NCI-H2029 treated with DMSO at 0.1 percent for 48 hours (cell line): ENCODE results near the gene LDB2.

Source experiments
- DNase-seq: peaks from one replicate; lab custom pipeline; 2025; lab: John Stamatoyannopoulos, UW

The LDB2 gene

DNA sequence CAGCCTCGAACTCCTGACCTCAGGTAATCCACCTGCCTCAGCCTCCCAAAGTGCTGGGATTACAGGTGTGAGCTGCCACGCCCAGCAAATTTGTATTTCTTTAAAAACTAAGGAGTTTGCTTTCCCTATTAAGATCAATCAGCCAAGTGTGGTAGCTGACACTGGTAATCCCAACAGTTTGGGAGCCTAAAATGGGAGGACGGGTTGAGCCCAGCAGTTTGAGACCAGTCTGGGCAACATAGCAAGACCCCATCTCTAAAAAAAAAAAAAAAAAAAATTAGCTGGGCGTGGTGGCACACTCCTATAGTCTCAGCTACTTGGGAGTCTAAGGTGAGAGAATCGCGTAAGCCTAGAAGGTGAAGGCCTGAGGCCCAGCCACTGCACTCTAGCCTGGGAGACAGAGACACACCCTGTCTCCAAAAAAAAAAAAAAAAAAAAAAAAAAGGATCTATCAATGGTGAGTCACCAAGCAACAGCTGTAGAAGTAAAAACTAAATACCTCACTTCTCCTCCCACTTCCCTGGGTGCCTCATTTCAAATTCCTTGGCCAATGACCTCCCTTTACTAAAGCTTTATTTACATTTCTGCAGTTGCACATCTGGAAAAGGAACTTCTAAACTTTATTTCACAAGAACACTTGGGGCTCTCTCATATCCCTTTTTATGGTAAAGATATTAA, 54.5 kb downstream of the LDB2 start:
- DNase-seq = no peak

DNA sequence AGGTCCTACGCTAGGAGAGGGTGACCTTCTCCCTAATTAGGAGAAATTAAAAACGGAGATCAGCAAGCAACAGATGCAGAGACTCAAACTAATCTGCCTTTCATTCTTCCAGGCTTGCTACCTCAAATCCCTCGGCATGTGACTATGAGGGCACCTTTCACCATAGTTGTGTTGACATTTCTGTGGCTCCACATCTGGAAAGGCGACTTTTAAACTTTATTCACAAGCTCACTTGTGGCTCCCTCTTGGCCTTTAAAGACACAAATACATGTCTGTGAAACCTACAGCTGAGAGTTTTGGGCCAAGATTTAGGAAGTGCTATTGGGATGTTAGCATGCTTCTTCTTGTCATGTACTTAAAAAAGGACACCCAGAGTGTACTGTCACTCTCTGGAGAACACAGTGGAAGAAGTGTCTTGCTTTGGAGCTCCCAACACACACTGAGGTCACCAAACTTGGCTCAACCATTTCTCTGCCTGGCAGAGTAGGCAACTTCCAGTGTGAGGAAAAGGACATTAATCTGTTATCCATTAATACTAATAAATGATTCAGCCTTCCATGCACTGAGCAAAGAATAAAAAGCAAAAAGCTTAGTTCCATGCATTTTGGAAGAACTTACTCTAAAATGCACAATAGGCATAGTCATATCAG, 60.1 kb downstream of the LDB2 start:
- DNase-seq = no peak

DNA sequence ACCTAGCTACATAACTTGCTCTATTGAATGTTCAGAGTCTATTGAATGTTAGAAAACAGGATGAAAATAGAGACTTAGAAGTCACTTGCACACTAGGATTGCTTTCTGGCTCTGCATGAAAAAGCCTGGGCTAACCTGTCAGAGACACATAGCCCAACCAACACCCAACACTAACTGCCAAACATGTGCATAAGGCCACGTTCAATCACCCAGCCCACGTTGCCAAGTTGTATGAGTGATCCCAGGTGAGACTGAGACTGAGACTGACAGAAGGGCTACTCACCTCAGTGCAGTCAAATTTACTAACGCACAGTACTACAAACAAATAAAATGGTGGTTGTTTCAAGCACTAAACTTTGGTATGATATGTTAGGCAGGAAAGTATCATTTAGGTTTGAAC, 61.0 kb downstream of the LDB2 start:
- DNase-seq = no peak

DNA sequence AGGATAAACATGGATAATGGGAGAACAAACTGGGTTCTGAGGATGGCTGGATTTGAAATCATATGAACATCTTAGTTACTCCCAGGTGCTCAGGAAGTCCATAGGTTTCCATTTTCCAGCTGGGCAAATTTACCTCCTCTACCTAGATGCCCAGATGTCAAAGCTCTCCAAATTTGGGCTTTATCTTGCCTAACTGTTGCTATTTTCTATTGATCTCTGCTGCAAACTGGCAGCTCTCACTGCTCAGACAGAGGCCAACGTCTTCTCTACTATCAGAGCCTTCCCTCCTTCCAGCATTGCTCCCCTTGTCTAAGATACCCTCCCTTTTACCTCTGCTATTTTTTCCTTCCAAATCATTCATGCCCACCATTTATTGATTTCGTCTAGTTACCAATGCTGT, 62.1 kb downstream of the LDB2 start:
- no peak for DNase-seq

DNA sequence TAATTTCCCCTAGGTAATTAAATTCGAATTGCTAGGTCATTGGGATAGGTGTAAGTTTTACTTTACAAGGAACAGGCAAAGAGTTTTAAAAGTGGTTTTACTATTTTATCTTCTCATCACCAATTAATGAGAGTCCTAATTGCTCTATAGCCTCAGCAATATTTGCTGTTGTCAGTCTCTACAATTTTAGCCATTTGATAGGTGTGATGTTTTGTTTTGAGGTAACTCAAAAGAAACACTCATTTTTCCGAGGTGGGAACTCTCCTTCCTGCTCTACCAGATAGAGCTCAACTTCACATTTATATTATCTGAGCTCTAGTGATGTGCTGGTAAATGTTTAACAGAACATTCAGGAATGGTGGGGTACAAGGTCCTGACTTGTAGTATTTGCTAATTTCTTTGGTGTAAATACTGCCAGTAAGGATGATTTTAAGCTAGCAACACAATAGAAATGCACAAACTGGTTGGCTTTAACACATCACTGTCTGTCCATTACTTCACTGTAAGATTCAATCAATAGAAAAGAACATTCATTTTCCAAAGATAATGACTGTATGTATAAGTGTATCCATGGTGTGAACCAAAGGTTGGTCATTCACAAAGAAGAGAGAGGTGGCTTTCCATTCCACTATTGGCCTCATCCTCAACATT, 62.7 kb downstream of the LDB2 start:
- DNase-seq = no peak

DNA sequence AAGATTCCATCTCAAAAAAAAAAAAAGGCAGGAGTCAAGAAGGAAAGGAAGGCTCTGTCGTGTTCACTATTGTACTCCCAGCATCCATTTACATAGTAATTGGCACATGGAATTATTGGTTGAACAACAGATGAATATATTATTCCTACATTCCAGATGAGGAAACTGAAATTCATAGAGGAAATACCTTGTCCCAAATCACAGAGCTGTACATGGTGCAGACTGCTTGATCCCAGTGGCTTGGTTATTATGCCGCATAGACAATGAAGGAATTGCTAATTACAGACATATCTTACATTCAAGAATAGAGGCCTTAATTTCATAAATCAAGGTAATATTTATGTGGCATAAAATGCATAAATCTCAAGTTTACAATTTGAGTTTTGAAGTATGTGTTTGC, 63.6 kb downstream of the LDB2 start:
- DNase-seq = no peak

DNA sequence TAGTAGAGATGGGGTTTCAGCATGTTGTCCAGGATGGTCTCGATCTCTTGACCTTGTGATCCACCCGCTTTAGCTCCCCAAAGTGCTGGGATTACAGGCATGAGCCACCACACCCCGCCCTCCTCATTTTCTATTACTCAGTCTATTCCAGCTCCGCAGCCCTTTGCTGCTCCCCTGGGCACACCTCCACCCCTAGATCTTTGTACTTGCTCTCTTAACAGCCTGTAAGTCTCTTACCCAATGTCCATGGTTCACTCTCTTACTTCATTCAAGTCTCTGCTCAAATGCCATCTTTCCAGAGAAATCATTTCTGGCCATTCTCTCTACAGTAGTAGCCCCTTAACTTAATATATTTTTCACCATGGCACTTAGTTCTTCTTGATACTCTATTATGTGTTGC, 64.7 kb downstream of the LDB2 start:
- no peak for DNase-seq

DNA sequence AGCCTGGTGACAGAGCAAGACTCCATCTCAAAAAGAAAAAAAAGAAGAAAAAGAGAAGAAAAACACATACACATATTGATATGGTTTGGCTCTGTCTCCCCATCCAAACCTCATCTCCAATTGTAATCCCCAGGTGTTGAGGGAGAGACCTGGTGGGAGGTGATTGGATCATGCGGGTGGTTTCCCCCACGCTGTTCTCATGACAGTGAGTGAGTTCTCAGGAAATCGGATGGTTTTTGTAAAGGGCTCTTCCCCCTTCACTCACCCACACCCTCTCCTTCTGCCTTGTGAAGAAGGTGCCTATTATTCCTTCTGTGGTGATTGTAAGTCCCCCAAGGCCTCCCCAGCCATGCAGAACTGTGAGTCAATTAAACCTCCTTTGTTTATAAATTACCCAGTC, 68.4 kb downstream of the LDB2 start:
- DNase-seq = no peak

DNA sequence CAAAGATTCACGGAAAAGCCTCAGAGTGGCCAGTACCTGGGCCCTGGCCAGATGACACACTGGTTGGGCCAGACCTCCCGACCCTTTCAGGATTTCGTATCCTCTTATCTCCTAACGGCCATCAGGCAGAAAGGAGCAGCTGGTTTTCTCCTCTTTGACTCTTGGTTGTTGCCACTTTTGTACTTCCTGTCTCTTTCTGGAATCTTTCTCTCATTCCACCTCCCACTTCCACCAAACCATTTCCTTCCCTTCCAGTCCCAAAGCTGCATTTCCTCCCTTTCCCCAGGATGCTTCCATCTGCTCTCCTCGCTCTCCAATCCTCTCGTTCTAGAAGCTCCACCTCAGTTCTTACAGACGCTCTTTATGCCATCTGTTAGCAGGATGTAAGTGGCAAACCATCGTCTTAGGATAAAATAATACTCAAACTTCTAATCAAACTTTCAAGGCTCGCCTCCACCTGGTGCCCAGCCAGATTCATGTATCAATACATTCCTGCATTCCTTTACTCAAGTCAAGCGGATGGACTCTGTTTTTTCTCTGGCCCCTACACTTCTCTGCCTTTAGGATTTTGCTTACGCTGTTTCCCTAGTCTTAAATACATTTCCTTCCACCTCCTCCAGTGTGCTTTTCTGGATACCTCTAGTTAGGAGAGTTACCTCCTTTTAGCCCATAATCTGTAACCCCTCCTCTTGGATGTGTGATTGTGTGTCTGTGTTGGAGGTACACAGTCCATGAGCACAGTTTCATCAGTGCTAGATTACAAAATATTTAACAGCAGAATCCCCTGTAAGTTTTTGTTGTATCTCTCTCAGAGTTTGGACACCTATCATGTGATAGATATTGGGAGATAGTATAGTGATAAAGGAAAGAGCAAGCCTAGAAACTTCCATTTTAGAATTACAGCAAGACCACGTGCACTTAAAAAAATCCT, 70.4 kb downstream of the LDB2 start:
- no peak for DNase-seq

DNA sequence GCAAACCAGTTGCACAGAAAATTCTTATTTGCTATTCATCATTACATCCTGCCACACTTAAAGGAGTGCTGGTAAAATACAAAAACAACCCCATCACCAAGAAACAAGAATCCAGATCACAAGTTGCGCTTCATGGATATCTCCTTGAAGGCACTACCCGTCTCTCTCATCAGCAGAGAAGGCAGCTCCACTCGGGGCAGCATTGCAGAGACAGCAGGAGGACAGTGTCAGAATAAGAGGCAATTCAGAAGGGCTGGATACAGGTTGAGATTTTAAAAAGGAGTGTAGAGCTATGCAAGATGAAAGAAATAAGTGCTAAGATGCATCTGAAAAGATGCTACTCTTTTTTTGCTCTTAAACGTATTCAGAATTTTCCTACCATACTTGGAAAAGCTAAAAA, 71.4 kb downstream of the LDB2 start:
- no peak for DNase-seq

DNA sequence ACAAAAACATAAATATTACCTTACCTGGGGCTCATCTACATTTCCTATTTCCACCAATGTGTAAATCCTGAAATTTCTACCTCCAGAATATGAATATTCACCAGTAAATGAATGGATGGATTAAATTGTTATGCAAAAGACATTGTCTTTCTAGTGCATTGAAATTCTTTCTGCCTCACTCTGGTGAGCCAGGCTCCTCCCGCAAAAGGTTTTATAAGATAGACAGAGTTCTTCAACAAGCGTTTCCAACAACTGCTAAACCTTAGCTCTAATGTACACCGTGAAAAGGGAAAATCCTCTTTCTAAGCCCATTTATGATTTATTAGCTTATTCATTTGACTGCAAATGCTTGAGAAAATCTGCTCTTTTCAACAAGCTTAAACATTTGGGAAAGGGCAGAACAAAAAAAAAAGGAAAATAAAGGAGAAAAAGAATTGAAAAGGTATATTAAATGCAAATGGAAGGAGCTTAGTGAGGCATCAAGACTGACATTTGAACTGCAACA, 72.0 kb downstream of the LDB2 start:
- no peak for DNase-seq

DNA sequence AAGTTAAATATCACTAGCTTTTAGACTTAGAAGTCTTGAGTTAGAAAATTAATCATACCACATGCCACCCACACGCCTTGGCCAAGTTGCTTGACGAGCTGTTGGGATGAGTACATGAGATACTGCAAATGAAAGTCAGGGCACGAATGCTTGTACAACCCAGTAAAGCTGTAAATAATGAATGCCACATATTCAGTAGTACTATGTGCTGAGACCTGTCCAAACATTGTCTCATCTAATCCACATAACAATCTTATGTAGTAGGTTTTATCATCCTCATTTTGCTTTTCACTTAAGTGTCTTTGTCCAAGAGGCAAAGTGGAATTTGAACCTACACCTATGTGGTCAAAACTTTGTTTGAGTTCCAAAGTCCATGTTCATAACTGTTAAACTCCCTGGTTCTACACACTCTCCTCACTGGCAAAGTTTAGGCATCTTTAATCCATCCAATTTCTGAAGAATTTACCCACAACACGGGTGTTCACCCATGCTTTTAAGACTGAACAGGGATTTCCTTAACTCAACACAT, 74.1 kb downstream of the LDB2 start:
- no peak for DNase-seq

DNA sequence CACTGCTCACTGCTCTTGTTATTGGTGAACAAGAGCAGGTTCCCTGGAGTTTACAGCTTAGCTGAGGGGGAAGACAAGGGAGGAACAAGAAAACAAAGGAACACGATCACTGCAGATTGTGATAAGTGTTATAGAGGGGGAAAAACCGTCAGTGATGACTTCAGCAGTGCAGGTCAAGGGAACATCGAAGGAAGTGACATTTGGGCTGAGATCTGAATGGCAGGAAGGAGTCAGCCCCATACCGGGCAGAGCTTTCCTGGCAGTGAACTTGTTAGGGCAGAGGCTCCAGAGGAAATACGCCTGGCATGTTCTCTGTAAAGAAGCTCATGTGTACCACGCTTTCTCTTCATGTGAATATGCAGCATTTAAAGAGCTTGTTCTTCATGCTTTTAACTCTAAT, 78.1 kb downstream of the LDB2 start:
- no peak for DNase-seq

DNA sequence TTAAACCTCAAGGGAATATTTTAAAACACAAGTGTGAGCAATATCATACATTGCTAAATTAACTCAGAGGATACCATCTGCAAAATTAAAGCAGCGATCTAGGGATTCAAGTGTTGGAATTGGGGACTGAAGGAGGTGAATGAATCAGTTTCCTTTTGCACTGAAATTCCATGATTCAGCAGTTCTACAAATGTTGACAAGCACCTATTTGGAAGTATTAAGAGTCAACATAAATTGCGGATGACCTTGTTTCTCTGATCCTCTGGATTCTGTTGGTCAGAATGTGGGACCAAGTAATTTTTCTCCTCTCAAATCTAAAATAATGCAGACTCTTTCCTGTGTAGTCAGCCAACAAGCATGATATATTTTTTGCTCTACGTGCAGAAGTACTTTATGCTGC, 78.8 kb downstream of the LDB2 start:
- DNase-seq = no peak

DNA sequence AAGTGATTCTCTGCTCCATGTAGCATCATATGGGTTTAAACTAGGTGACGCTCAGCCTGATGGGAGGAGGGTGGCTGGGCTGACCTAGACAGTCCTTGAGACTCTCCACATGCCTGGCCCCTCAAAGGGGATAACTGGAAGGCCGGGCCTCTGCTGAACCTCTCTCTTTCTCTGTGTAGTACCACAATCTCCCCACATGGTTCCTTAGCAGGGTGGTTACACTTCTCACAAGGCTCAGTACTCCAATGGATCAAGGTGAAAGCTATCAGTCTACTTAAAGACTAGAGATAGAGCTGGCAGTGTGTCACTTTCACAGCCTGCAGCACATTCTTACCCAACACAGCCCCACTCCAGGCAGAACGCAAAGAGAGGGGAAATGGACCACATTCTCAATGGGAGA, 80.4 kb downstream of the LDB2 start:
- no peak for DNase-seq

DNA sequence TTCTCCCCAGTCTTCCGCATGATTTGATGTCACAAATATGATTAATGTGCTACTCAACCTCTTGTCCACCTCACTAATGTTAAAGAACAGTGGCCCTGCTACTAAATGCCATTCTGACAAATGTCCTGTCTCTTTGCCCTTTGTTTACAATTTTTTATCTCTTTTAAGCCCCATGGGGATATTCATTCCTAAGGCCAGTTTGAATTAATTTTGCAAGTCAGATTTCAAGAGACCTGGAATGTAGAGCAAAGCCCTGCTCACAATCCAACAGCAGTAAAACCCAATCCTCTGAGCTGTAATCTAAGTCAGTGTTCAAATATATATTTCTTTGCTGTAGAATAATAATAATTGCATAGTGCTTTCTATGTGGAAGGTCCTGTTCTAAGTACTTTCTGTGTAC, 81.2 kb downstream of the LDB2 start:
- no peak for DNase-seq

DNA sequence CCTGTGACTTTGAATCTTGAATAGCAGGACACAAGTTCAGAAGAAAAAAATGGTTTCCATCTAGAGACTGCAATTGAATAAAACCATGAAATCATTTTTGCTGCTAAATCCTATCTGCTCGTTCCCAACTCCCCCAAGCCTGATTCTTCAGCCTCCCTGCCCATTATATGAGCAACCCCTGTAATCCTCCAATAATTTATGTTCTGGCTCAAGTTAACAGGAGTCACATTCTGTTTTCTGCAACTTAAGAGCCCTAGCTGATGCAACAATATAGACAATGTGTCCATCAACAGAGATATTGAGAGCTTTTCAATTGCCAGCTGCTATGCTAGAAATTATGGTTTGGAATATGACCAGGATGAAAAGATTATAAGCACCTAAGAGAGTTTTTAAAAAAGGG, 84.1 kb downstream of the LDB2 start:
- DNase-seq = no peak

DNA sequence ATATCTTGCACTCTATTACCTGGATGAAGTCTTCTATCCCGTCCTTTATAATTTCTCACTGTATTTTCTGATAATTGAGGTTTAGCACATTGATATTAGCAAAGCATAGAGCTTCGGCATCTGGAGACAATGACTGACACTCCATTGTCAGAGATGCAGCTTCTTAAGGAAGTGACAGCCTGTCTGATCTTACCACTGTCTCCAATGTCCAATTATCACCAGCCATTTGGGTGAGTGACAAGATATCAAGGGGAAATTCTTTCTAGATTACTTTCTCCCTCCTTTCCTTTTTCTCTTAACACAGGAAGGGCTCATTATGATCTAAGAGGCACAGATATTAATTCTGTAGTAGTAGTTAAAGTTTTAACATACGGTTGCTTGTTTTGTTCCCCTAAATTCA, 86.4 kb downstream of the LDB2 start:
- DNase-seq = no peak

DNA sequence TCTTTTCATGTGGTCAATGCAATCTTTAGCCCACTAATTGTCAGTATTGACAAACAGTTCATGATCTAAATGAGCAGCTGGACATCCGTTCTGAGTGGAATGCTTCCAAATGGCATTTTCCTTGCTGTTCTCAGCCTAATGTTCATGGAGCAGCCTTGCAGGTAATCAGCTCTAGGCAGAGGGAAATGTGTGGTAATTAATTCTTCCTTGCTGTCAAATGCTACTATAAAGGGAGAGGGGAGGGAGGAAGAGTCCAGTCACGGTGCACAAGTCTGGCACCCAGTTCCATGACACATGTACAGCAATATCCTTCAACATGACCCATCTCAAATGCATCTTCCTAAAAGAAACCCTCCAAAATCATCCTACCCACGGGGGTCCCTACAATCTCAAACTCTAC, 88.5 kb downstream of the LDB2 start:
- no peak for DNase-seq

DNA sequence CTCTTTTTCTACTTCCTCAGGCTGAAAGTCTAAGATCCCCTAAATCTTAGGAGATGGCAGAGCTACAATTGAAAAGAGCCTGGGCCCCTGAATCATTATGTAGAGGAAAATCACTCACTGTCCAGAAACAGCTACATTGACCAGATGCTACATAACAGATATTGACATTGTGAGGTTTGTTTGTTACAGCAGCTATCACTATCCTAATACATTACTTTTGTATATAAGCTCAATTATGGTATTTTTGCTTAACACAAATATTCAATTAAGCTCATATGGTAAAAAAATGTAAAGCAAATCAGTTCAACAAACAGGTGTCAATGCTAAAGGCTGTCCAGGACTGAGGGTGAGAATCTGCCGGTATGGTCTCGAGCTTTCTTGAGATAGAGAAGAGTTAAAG, 89.4 kb downstream of the LDB2 start:
- DNase-seq = no peak

DNA sequence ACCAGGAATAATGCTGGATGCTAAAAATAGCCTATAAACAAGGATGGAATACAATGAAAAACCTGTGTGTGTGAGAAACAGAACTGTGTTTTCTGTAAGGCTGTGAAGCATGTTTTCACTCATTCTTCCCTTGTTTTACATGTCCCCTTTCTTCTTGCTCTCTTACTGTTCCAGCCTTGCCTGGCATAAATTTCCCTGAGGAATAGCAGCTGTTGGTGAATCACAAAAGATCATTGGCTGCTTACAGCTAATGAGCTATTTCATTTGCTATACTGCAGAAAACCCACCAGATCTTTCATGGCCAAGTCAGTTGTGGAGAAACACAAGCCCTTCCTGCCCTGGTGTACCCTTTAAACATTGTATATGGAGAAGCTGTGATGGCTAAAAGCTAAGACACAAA, 91.1 kb downstream of the LDB2 start:
- no peak for DNase-seq

DNA sequence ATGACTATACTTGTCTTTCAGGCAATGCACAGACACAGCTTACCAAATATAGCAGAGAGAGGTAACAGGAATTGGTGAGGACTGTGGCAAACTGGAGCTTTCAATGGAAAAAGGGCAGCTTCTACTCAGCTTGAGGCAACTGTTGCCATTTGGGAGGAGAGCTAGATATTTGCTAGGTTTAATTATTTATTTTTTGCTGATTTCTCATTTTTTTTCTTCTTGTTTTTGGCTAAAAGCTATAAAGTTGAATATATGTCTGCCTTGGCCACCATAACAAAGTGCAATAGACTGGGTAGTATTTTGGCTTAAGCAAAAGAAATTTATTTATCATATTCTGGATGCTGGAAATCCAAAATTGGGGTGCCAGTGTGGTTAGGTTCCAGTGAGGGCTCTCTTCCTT, 93.9 kb downstream of the LDB2 start:
- no peak for DNase-seq
